T-helper 2 cell (primary cell): Measurements from ENCODE around the gene ZNF281.
"Not testable (repeated sequence)": the region's sequence is repeated elsewhere in the genome, so short reads cannot be mapped to it uniquely, and the experiment has no call there.

Experiments
- DNase-seq, 5 experiments: peaks; one replicate each; pipeline versions ENCODE4 v3.0.0 to v3.0.0-alpha.2; 2012 to 2022
- total RNA-seq, 2 donors: gene quantifications; one replicate each; lab custom pipeline; 2026; lab: John Stamatoyannopoulos, UW

The ZNF281 gene
- 65.5 to 71.5 reads per million in 2 donors for total RNA-seq

- peak; percentile 87 to 96 (median 92) for DNase-seq
Measured at GRCh38 chr1:200409761-200410565, at the start of gene ZNF281. ZNF281 (minus strand) TSS chr1:200410036; CDS start chr1:200409705, 331 bp downstream.

- DNase-seq, result no peak
Measured at GRCh38 chr1:200458780-200459179, 48.9 kb upstream of the ZNF281 start.

- DNase-seq, result no peak
Measured at GRCh38 chr1:200457810-200458209, 48.0 kb upstream of the ZNF281 start.

GRCh38 chr1:200454425-200454824 is 44.6 kb upstream of the ZNF281 start:
- DNase-seq, result no peak

GRCh38 chr1:200453553-200453905 is 43.7 kb upstream of the ZNF281 start:
- no peak for DNase-seq

- no peak for DNase-seq
Measured at GRCh38 chr1:200452850-200453552, 43.2 kb upstream of the ZNF281 start.

- DNase-seq, result peak in 1 of 5 experiments; percentile 75
Measured at GRCh38 chr1:200448034-200448762, 38.4 kb upstream of the ZNF281 start.

- peak in 1 of 5 experiments; percentile 31 for DNase-seq
Measured at GRCh38 chr1:200445213-200445612, 35.4 kb upstream of the ZNF281 start.

GRCh38 chr1:200444478-200444877 is 34.6 kb upstream of the ZNF281 start:
- no peak for DNase-seq

- no peak for DNase-seq
Measured at GRCh38 chr1:200443860-200444259, 34.0 kb upstream of the ZNF281 start.

- DNase-seq, result no peak
Measured at GRCh38 chr1:200442537-200443156, 32.8 kb upstream of the ZNF281 start.

- DNase-seq, result no peak
Measured at GRCh38 chr1:200442023-200442422, 32.2 kb upstream of the ZNF281 start.

- DNase-seq, result no peak
Measured at GRCh38 chr1:200438911-200439310, 29.1 kb upstream of the ZNF281 start.

- not testable (repeated sequence) for DNase-seq
Measured at GRCh38 chr1:200438413-200438812, 28.6 kb upstream of the ZNF281 start.

- peak in 1 of 5 experiments; percentile 64 for DNase-seq
Measured at GRCh38 chr1:200437556-200438203, 27.8 kb upstream of the ZNF281 start.

GRCh38 chr1:200437088-200437487 is 27.3 kb upstream of the ZNF281 start:
- DNase-seq, result no peak

GRCh38 chr1:200436436-200436835 is 26.6 kb upstream of the ZNF281 start:
- DNase-seq, result no peak

- DNase-seq, result no peak
Measured at GRCh38 chr1:200435200-200435780, 25.5 kb upstream of the ZNF281 start.

- DNase-seq, result no peak
Measured at GRCh38 chr1:200433586-200433985, 23.8 kb upstream of the ZNF281 start.

GRCh38 chr1:200432586-200432985 is 22.8 kb upstream of the ZNF281 start:
- no peak for DNase-seq

GRCh38 chr1:200429221-200429751 is 19.4 kb upstream of the ZNF281 start:
- DNase-seq, result no peak
